Activated T-cell treated with anti-CD3 and anti-CD28 coated beads, Interleukin-2, amount 50 U/mL, for 24 hours (primary cell): ENCODE measurements around the gene ATAD1.
"Not testable (repeated sequence)": the region's sequence is repeated elsewhere in the genome, so short reads cannot be mapped to it uniquely, and the experiment has no call there.

Source experiments
- DNase-seq: peaks from one replicate; pipeline ENCODE4 v3.0.0-alpha.2; 2020
- H3K27ac Mint-ChIP-seq: 2 replicates; pipeline ENCODE4 v1.8.0; 2020; ENCODE audit warnings: mild to moderate bottlenecking, mixed read lengths
- H3K27me3 Mint-ChIP-seq: 2 replicates; pipeline ENCODE4 v1.8.0; 2020; ENCODE audit warnings: mixed read lengths
- H3K36me3 Mint-ChIP-seq: 2 replicates; pipeline ENCODE4 v1.8.0; 2020; ENCODE audit warnings: low read depth, mixed read lengths
- H3K4me1 Mint-ChIP-seq: 2 replicates; pipeline ENCODE4 v1.8.0; 2020; ENCODE audit warnings: low read depth, mixed read lengths
- H3K4me3 Mint-ChIP-seq: 2 replicates; pipeline ENCODE4 v1.8.0; 2020; ENCODE audit warnings: mild to moderate bottlenecking, moderate library complexity, mixed read lengths
- H3K9me3 Mint-ChIP-seq: 2 replicates; pipeline ENCODE4 v1.8.0; 2020; ENCODE audit warnings: mixed read lengths

ATAD1 gene

DNA sequence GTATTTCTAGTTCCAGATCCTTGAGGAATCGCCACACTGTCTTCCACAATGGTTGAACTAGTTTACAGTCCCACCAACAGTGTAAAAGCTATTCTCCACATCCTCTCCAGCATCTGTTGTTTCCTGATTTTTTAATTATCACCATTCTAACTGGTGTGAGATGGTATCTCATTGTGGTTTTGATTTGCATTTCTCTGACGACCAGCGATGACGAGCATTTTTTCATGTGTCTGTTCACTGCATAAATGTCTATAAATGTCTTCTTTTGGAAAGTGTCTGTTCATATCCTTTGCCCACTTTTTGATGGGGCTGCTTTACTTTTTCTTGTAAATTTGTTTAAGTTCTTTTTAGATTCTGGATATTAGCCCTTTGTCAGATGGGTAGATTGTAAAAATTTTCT, 37.6 kb upstream of the ATAD1 start:
- not testable (repeated sequence) for DNase-seq, H3K27ac Mint-ChIP-seq, H3K36me3 Mint-ChIP-seq, H3K27me3 Mint-ChIP-seq, H3K9me3 Mint-ChIP-seq, H3K4me3 Mint-ChIP-seq
- peaks cover 16% of the 10 kb centered on the region for H3K4me1 Mint-ChIP-seq

DNA sequence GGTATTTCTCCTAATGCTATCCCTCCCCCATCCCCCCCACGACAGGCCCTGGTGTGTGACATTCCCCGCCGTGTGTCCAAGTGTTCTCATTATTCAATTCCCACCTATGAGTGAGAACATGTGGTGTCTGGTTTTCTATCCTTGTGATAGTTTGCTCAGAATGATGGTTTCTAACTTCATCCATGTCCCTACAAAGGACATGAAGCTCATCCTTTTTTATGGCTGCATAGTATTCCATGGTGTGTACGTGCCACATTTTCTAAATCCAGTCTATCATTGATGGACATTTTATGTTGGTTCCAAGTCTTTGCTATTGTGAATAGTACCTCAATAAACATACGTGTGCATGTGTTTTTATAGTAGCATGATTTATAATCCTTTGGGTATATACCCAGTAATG, 37.2 kb upstream of the ATAD1 start:
- not testable (repeated sequence) for H3K27ac Mint-ChIP-seq, H3K36me3 Mint-ChIP-seq, H3K9me3 Mint-ChIP-seq, H3K4me3 Mint-ChIP-seq, H3K27me3 Mint-ChIP-seq, DNase-seq
- peaks cover 12% of the 10 kb centered on the region for H3K4me1 Mint-ChIP-seq

DNA sequence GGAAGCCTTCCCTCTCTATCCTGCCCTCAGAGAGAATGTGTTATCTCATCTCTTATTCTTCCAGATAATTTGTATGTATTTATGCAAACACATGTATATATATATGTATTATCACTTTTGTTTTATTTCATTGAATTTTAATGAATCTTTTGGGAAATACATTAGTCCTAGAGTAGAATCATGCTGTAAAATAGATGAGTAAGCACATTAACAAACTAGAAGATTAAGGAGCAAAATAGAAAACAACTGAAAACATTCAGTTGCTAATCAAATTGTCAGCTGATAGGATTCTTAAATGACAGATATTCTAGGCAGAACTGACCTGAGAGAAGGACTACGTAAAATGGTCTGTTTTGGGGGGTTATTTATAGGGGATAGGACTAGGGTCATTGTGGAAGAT, 34.1 kb upstream of the ATAD1 start:
- H3K9me3 Mint-ChIP-seq: no peaks in the 10 kb centered on the region
- no peak overlapping the region for H3K4me3 Mint-ChIP-seq
- peaks cover 9% of the 10 kb centered on the region for H3K4me1 Mint-ChIP-seq
- H3K27ac Mint-ChIP-seq: no peak overlapping the region
- no peaks in the 10 kb centered on the region for H3K27me3 Mint-ChIP-seq
- DNase-seq: no peak
- H3K36me3 Mint-ChIP-seq: no peaks in the 10 kb centered on the region

DNA sequence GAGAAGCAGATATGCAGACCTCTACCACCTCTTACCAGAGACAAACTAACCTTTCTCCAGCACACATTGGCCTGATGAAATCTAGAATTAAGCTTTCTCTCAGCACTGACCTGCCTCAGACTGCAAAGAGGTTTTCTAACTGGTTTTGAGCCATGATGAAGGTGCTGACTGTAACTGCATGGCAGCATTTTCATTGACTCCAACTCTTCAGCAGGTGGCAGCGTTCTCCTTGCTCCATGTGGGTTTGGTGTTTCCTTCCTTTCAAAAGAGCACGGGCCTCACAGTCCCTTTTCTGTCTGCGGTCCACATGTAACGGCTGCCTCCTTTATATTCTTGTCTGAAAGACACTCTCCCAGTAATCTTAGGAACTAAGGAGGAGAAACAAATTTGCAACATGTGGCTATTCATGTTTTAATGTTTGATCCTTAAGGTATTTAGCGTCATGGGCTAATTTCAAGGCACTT, 32.7 kb upstream of the ATAD1 start:
- no peaks in the 10 kb centered on the region for H3K27me3 Mint-ChIP-seq
- H3K27ac Mint-ChIP-seq: no peak overlapping the region
- peaks cover 9% of the 10 kb centered on the region for H3K4me1 Mint-ChIP-seq

DNA sequence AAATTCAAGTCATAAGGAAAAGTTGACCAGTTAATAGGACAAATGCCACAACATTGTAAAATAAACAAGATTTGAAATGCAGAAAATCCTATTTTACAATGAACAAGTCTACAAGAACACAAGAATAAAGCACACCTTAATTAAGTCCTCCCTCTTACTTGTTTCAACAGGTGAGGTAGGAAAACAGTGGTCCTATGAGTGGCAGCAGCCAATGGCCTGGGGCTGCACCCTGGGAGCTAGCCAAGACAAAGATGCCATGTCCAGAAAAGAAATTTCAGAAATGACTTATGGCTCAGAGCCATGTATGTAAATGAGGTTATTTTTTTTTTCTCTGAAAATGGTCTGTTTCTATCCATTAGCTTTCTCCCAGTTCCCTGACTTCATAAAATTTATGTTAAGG, 31.0 kb upstream of the ATAD1 start:
- H3K9me3 Mint-ChIP-seq: no peaks in the 10 kb centered on the region
- H3K4me3 Mint-ChIP-seq: no peak overlapping the region
- peaks cover 6% of the 10 kb centered on the region for H3K4me1 Mint-ChIP-seq
- no peaks in the 10 kb centered on the region for H3K27me3 Mint-ChIP-seq
- H3K27ac Mint-ChIP-seq: no peak overlapping the region
- H3K36me3 Mint-ChIP-seq: no peaks in the 10 kb centered on the region
- DNase-seq: no peak

More for the DNA sequence above, 32.7 kb upstream of the ATAD1 start:
- Mint-ChIP-seq H3K9me3 (no peaks in the 10 kb centered on the region), H3K36me3 (no peaks in the 10 kb centered on the region), H3K4me3 (no peak overlapping the region)
- DNase-seq: peak; percentile 44

DNA sequence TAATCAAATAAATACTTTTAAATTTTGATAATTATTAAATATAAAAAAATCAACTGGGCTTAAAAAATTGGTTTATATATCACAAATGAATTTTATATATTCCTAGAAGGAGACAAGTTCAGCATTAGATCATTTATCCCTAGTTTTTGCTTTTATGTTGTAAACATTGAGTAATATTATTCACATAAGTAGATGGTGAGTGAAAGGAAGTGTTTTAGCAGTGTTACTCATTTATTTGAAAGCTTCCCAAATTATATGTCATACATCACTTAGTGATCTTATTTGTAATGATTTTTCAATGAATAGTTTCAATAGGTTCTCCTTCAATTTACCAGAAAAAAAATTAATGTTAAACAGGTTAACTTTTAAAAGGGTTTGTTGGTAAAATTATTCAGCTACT, 29.5 kb upstream of the ATAD1 start:
- Mint-ChIP-seq H3K27ac (no peak overlapping the region), H3K9me3 (no peaks in the 10 kb centered on the region), H3K36me3 (no peaks in the 10 kb centered on the region), H3K4me3 (no peak overlapping the region), H3K27me3 (no peaks in the 10 kb centered on the region), H3K4me1 (peaks cover 6% of the 10 kb centered on the region)
- DNase-seq: no peak

DNA sequence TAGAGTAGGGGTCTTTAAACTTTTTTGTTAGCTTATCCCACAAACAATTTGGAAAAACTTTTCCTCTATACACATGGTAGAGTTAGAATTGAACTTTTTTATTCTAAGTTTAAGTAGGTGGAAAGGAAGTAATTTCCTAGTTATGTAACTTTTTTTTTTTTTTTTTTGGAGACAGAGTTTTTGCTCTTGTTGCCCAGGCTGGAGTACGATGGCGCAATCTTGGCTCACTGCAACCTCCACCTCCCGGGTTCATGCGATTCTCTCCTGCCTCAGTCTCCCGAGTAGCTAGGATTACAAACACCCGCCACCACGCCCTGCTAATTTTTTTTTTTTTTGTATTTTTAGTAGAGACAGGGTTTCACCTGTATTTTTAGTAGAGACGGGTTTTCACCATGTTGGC, 28.7 kb upstream of the ATAD1 start:
- not testable (repeated sequence) for H3K27ac Mint-ChIP-seq, H3K9me3 Mint-ChIP-seq, H3K36me3 Mint-ChIP-seq, H3K4me3 Mint-ChIP-seq, H3K27me3 Mint-ChIP-seq, H3K4me1 Mint-ChIP-seq, DNase-seq

DNA sequence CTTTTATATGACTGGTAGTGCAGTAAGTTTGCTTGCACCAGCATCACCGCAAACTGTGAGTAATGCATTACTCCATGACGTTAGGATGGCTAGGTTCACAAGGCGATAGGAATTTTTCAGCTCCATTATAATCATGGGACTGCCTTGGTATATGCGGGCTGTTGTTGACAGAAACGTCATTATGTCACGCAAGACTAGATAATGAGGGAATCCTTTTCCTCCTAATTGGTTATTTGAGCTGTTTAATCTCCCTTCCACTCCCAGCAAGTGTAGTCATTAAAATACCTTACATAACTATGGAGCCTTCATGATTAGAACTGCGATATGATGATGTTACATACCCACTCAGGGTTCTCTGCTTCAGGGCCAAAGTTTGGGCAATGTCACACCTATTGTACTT, 28.0 kb upstream of the ATAD1 start:
- Mint-ChIP-seq H3K36me3 (no peaks in the 10 kb centered on the region), H3K27ac (no peak overlapping the region), H3K4me1 (peaks cover 7% of the 10 kb centered on the region), H3K4me3 (no peak overlapping the region), H3K9me3 (no peaks in the 10 kb centered on the region), H3K27me3 (no peaks in the 10 kb centered on the region)
- no peak for DNase-seq

DNA sequence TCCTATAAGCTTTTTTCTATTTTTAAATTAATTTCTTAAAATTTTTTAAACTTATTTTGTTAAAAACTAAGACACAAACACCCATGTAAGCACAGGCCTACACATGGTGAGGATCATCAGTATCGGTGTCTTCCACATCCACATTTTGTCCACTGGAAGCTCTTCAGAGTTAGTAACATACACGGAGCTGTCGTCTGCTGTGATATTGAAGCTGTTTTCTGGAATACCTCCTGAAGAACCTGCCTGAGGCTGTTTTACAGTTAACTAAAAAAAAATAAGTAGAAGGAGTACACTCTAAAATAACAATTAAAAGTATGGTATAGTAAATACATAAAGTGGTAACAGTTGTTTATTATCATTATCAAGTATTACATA, 27.6 kb upstream of the ATAD1 start:
- Mint-ChIP-seq H3K4me1 (peaks cover 3% of the 10 kb centered on the region), H3K27me3 (no peaks in the 10 kb centered on the region), H3K36me3 (no peaks in the 10 kb centered on the region), H3K4me3 (no peak overlapping the region), H3K27ac (no peak overlapping the region), H3K9me3 (no peaks in the 10 kb centered on the region)
- DNase-seq: no peak

DNA sequence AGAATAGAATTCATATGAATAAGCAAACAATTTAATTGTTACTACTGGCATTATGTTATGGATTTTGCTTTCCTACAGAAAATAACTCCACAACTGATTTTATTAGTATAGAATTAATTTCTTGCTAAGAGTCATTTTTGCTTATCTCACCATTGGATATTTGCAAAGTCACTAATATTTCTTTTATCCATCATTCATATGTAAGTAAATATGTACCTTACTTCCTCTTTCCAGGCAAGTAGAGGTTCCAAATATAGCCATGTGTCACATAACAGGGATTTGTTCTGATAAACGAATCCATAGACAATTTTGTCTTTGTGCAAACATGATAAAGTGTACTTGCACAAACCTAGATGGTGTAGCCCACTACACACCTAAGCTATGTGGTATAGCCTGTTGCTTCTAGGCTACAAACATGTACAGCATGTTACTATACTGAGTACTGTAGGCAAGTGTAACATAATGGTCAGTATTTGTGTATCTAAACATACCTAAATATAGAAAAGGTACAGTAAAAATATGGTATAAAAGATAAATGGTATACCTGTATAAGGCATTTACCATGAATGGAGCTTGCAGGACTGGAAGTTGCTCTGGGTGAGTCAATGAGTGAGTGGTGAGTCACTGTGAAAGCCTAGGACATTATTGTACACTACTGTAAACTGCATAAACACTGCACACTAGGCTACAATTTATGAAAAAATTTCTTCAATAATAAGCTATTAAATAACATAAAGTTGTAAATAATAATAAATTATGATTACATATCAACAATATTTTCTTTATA, 27.0 kb upstream of the ATAD1 start:
- H3K27me3 Mint-ChIP-seq: no peaks in the 10 kb centered on the region

DNA sequence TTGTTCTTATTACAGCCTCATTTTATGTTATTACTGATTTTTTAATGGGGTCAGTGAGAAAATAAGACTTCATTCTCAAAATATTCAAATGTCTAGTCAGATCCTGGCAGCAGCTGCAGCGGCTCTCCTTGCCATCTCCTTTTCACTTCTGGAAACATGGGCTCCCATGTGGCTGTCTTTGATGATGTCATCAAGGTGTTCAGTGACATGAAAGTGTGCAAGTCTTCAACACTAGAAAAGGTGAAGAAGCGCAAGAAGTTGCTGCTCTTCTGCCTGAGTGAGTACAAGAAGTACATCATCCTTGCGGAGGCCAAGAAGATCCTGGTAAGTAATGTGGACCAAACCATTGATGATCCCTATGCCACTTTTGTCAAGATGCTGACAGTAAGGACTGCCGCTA, 25.7 kb upstream of the ATAD1 start:
- H3K9me3 Mint-ChIP-seq: no peaks in the 10 kb centered on the region
- peaks cover 2% of the 10 kb centered on the region for H3K4me1 Mint-ChIP-seq
- H3K27me3 Mint-ChIP-seq: no peaks in the 10 kb centered on the region
- no peak overlapping the region for H3K27ac Mint-ChIP-seq
- no peak for DNase-seq
- no peak overlapping the region for H3K4me3 Mint-ChIP-seq
- no peaks in the 10 kb centered on the region for H3K36me3 Mint-ChIP-seq

More for the DNA sequence above, 27.0 kb upstream of the ATAD1 start:
- H3K4me3 Mint-ChIP-seq: no peak overlapping the region
- no peaks in the 10 kb centered on the region for H3K36me3 Mint-ChIP-seq
- H3K27ac Mint-ChIP-seq: no peak overlapping the region
- no peaks in the 10 kb centered on the region for H3K9me3 Mint-ChIP-seq
- no peak for DNase-seq
- peaks cover 2% of the 10 kb centered on the region for H3K4me1 Mint-ChIP-seq

DNA sequence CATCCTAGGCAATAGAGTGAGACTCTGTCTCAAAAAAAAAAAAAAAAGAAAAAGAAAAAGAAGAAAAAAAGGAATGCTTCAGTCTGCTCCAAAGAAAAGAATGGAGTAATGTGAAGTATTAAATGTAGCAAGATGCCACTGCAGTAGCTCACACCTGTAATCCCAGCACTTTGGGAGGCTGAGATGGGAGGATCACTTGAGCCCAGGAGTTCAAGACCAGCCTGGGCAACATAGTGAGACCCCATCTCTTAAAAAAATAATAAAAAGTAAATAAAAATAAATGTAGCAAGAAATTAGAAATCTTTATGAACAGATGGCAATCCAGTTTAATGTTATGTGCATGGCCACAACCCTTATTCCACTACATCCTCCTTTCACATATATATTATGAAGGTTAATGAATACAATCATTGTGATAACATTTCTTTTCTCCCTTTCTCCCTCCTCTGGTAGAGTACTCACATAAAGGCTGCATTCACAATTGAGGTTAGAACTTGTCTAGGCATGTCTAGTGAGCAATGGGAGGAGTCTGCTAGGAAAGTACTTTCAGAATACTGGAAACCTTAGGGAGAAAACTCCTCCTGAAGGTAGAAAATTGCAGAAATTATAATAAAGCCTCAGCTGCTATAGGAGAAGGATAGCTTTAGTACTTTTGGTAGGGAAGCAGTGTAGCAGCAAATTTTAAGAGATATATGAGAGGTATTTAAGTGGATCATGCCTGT, 24.9 kb upstream of the ATAD1 start:
- Mint-ChIP-seq H3K4me3 (no peak overlapping the region), H3K9me3 (no peaks in the 10 kb centered on the region), H3K27ac (no peak overlapping the region), H3K27me3 (no peaks in the 10 kb centered on the region), H3K36me3 (no peaks in the 10 kb centered on the region), H3K4me1 (peaks cover 2% of the 10 kb centered on the region)
- no peak for DNase-seq

DNA sequence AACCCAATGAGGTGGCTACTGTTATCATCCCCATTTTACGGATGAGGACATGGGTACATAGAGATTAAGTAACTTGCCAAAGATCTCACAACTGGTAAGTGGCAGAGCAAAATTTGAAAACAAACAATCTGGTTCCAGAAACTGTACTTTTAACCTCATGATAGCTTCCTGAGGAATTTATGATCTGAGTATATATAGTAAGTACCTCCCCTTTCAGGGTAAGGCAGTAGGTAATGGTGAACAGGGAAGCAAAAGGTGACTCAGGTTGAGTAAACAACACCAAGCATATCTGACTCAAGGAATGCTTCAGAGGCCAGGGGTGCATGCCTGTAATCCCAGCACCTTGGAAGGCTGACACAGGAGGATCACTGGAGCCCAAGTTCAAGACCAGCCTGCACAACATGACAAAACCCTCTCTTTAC, 24.2 kb upstream of the ATAD1 start:
- Mint-ChIP-seq H3K4me1 (peaks cover 2% of the 10 kb centered on the region), H3K27ac (no peak overlapping the region), H3K36me3 (no peaks in the 10 kb centered on the region), H3K4me3 (no peak overlapping the region), H3K9me3 (no peaks in the 10 kb centered on the region), H3K27me3 (no peaks in the 10 kb centered on the region)
- no peak for DNase-seq

DNA sequence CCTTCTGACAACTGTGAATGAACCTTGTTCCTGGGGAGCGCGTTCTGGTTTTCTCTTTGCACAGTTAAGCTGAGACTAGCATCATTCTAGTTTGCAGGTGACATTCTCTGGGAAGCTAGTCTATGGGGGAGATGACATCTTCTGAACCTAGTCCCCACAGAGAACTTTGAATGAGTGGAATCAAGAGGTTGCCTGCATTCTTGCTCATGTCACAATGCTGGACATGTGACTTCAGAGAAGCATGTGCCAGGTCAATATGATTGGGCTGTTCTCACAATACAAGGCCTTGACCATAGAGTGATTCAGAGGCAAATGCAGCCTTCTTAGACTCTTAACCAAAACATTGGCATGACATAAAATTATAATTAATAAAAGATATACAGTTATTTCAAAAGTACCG, 23.2 kb upstream of the ATAD1 start:
- Mint-ChIP-seq H3K27me3 (no peaks in the 10 kb centered on the region), H3K4me3 (no peak overlapping the region), H3K9me3 (no peaks in the 10 kb centered on the region), H3K36me3 (no peaks in the 10 kb centered on the region), H3K27ac (no peak overlapping the region), H3K4me1 (peaks cover 2% of the 10 kb centered on the region)
- no peak for DNase-seq

DNA sequence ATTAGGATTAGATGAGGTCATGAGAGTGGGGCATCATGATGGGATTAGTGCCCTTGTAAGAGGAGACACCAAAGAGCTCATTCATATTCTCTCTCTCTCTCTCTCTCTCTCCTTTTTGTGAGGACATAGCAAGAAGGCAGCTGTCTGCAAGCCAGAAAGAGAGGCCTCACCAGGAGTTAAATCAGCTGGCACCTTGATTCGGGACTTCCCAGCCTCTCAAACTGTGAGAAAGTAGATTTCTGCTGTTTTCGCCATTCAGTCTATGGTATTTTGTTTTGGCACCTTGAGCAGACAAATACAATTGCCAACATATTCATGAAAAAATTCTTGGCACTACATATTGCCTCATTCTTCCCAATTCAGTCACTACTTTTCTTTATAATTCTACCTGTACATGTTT, 20.6 kb upstream of the ATAD1 start:
- no peak overlapping the region for H3K4me3 Mint-ChIP-seq
- no peaks in the 10 kb centered on the region for H3K9me3 Mint-ChIP-seq
- peaks cover 2% of the 10 kb centered on the region for H3K4me1 Mint-ChIP-seq
- H3K27ac Mint-ChIP-seq: no peak overlapping the region
- no peaks in the 10 kb centered on the region for H3K36me3 Mint-ChIP-seq
- no peak for DNase-seq
- H3K27me3 Mint-ChIP-seq: no peaks in the 10 kb centered on the region
